Kidney (tissue), 14 donors: ENCODE data around the gene MOGAT1. TPM values are rescaled to one million over a fixed set of nuclear protein-coding genes. Genes with fewer than 3 reads are reported as not detected.

ENCODE experiments used
- DNase-seq, 5 donors: peaks; one replicate each; pipeline ENCODE4 v3.0.0-alpha.2; 2013 to 2020
- FAIRE-seq: peaks from 2 replicates; lab custom pipeline; 2012; peaks lifted over from hg19 to GRCh38; lab: Jason Lieb, UNC
- H3K27ac ChIP-seq, 2 donors: one replicate each; pipeline ENCODE4 v1.7.0; 2013; ENCODE audit warnings: low read depth in 2 of 2, low read length in 2 of 2, inconsistent platforms in 1 of 2
- H3K27me3 ChIP-seq: one replicate; pipeline ENCODE4 v1.7.1; 2013; ENCODE audit warnings: low read length, inconsistent platforms; ENCODE audit not compliant: control insufficient read depth, insufficient read depth
- H3K36me3 ChIP-seq, 3 donors: one replicate each; pipeline versions ENCODE4 v1.7.0 to v1.7.1; 2013; ENCODE audit warnings: low read length in 3 of 3, control low read depth in 1 of 3, inconsistent platforms in 1 of 3; ENCODE audit not compliant: insufficient read depth in 3 of 3, control insufficient read depth in 2 of 3
- H3K4me1 ChIP-seq, 3 donors: one replicate each; pipeline versions ENCODE4 v1.7.0 to v1.7.1; 2013; ENCODE audit warnings: low read length in 3 of 3, inconsistent platforms in 1 of 3, low read depth in 1 of 3; ENCODE audit not compliant: control insufficient read depth in 2 of 3, insufficient read depth in 2 of 3
- H3K4me3 ChIP-seq, 3 donors: one replicate each; pipeline versions ENCODE4 v1.7.0 to v1.8.1; 2013; ENCODE audit warnings: low read length in 3 of 3, control low read depth in 1 of 3, inconsistent platforms in 1 of 3
- H3K9ac ChIP-seq, 3 donors: one replicate each; pipeline versions ENCODE4 v1.7.0 to v1.7.1; 2013; ENCODE audit warnings: low read length in 3 of 3, control low read depth in 1 of 3, inconsistent platforms in 1 of 3
- H3K9me3 ChIP-seq, 3 donors: one replicate each; pipeline versions ENCODE4 v1.7.0 to v1.7.1; 2013; ENCODE audit warnings: low read length in 3 of 3, control low read depth in 1 of 3, inconsistent platforms in 1 of 3; ENCODE audit not compliant: control insufficient read depth in 2 of 3, insufficient read depth in 1 of 3
- CTCF ChIP-seq: IDR thresholded peaks from 3 replicates; pipeline ENCODE4 v1.5.1; 2012; ENCODE audit warnings: mild to moderate bottlenecking, moderate library complexity, borderline replicate concordance; ENCODE audit not compliant: insufficient read depth; ENCODE audit errors: extremely low read depth
- intact Hi-C: fragments of 100-400 bp; cut with DNase I; formaldehyde crosslinking; loops from one replicate; pipeline ENCODE4 v1.11.1; 2022
- polyA plus RNA-seq: library from polyadenylated mRNA; stranded (reverse); fragments of 350-450 nt; fragmentation: Illumina TruSeq; extraction: RNeasy Lipid Tissue Mini Kit (QIAGEN cat#74804); gene quantifications from one replicate; pipeline ENCODE4 v1.2.3, GENCODE V29; 2014; ENCODE audit warnings: low read depth, low replicate concordance; ENCODE audit not compliant: insufficient read depth
- total RNA-seq: library from RNA; stranded (reverse); fragmentation: NEBNext Ultra II Directional; extraction: Animal tissue kit (Norgen Biotek cat#: 25700); gene quantifications from one replicate; pipeline ENCODE4 v1.2.1, GENCODE V29; 2021
- donor health status: control.
- donor health status: control.
- donor health status: control.
- donor health status: control.
- donor health status: control.
- donor health status: DM: yes; HTN: yes; CAD: no.
- donor health status: Normal renal cell carcinoma (clear cell type).

MOGAT1 gene
- total and polyA plus RNA-seq, 2 donors from 2014 or later, result not detected

DNA sequence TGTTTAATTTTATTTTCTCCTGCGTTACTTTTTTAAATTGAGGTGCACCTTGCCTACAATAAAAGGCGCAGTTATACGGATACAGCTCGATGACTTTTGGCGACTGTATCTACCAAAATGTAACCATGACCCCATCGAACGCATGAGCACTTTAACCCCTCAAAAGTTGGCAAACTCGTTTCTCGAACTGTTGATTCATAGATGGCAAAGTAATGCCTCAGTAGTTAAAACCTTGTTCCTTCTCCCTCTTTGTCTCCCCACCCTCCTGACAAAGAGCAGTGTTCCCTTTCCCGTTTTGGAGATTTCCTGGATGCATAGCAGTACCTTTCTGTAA, 577 bp downstream of the MOGAT1 start:
- Histone ChIP-seq H3K9ac (peak overlapping the region in 1 of 3 donors; percentile 70), H3K4me3 (peak overlapping the region; percentile 23 to 71 (median 30)), H3K4me1 (peaks cover 0 to 3% (median 0%) of the 10 kb centered on the region in 3 donors), H3K9me3 (no peaks in the 10 kb centered on the region), H3K27ac (peak overlapping the region in 1 of 2 donors; percentile 9), H3K27me3 (peaks cover 10% of the 10 kb centered on the region), H3K36me3 (no peaks in the 10 kb centered on the region)
- intact Hi-C loops, result no loop called here
- no peak for FAIRE-seq
- DNase-seq, result peak in 3 of 5 donors; percentile 10 to 44 (median 23)
- TF ChIP-seq CTCF, result no peak

- H3K27me3 ChIP-seq, result peaks cover 10% of the 10 kb centered on the region
- no peaks in the 10 kb centered on the region for H3K9me3 ChIP-seq
- no peak for FAIRE-seq
- no peaks in the 10 kb centered on the region for H3K36me3 ChIP-seq
- intact Hi-C loops, result no loop called here
- no peak overlapping the region for H3K9ac ChIP-seq
- no peak for TF ChIP-seq CTCF
- no peak for DNase-seq
- peak overlapping the region in 1 of 3 donors; percentile 22 for H3K4me3 ChIP-seq
- no peak overlapping the region for H3K27ac ChIP-seq
- H3K4me1 ChIP-seq, result peaks cover 0 to 3% (median 0%) of the 10 kb centered on the region in 3 donors
Measured at GRCh38 chr2:222673273-222673672, 1.8 kb downstream of the MOGAT1 start.

GRCh38 chr2:222673883-222674282, 2.4 kb downstream of the MOGAT1 start:
- H3K4me1 ChIP-seq, result peaks cover 0 to 3% (median 0%) of the 10 kb centered on the region in 3 donors
- H3K27ac ChIP-seq, result no peak overlapping the region
- H3K4me3 ChIP-seq, result peak overlapping the region in 1 of 3 donors; percentile 22
- H3K27me3 ChIP-seq, result peaks cover 10% of the 10 kb centered on the region
- intact Hi-C loops, result no loop called here
- no peak overlapping the region for H3K9ac ChIP-seq
- TF ChIP-seq CTCF, result no peak
- DNase-seq (no peak), FAIRE-seq (no peak)
- no peaks in the 10 kb centered on the region for H3K36me3 ChIP-seq
- H3K9me3 ChIP-seq, result no peaks in the 10 kb centered on the region

GRCh38 chr2:222677981-222678380, 6.5 kb downstream of the MOGAT1 start:
- H3K4me3 ChIP-seq, result no peak overlapping the region
- H3K4me1 ChIP-seq, result no peaks in the 10 kb centered on the region
- DNase-seq (no peak), FAIRE-seq (no peak)
- H3K36me3 ChIP-seq, result no peaks in the 10 kb centered on the region
- no peak for TF ChIP-seq CTCF
- no peaks in the 10 kb centered on the region for H3K27me3 ChIP-seq
- no peaks in the 10 kb centered on the region for H3K9me3 ChIP-seq
- intact Hi-C loops, result no loop called here
- H3K27ac ChIP-seq, result no peak overlapping the region
- no peak overlapping the region for H3K9ac ChIP-seq
